OCI-LY7 (cell line): ENCODE data around the gene RAPGEF6. TPM values are rescaled to one million over a fixed set of nuclear protein-coding genes. Genes with fewer than 3 reads are reported as not detected.
"Not testable (repeated sequence)": the region's sequence is repeated elsewhere in the genome, so short reads cannot be mapped to it uniquely, and the experiment has no call there.

Experiments
- BruUV-seq: library from RNA; stranded (reverse); fragments of 400-500 nt; replicated peaks from 2 replicates; lab custom pipeline; 2021; lab: Mats Ljungman, UMichigan
- CTCF ChIA-PET: fragments of 300-600 bp; sonication (Branson Sonifier 250); formaldehyde crosslinking; loops from one replicate; lab custom pipeline; 2022; ENCODE audit warnings: antibody characterized with exemption; ENCODE audit not compliant: unreplicated experiment; lab: Charles Lee
- POLR2A ChIA-PET: fragments of 300-600 bp; sonication (Branson Sonifier 250); formaldehyde crosslinking; loops from one replicate; lab custom pipeline; 2022; ENCODE audit warnings: antibody characterized with exemption; lab: Charles Lee
- DNase-seq: peaks from one replicate; pipeline ENCODE4 v3.0.0-alpha.2; 2015; ENCODE audit warnings: low spot score
- H2AFZ ChIP-seq: fragments of 200-600 bp; sonication (generic), shearing (Covaris generic); 2 replicates; pipeline ENCODE4 v1.6.1; 2014; ENCODE audit warnings: mild to moderate bottlenecking, antibody characterized with exemption, low read length, moderate library complexity
- H3K27ac ChIP-seq: fragments of 200-600 bp; sonication (generic); 2 replicates; pipeline ENCODE4 v1.5.1; 2014; ENCODE audit warnings: mixed run types, low read depth, mild to moderate bottlenecking, moderate library complexity, low read length, inconsistent platforms; ENCODE audit not compliant: poor library complexity, severe bottlenecking
- H3K36me3 ChIP-seq: fragments of 200-600 bp; sonication (generic); 2 replicates; pipeline ENCODE4 v1.6.1; 2014; ENCODE audit warnings: mild to moderate bottlenecking, antibody characterized with exemption, low read length, moderate library complexity, mixed read lengths; ENCODE audit not compliant: insufficient read depth
- H3K4me1 ChIP-seq: fragments of 200-600 bp; sonication (generic); 2 replicates; pipeline ENCODE4 v1.5.1; 2014; ENCODE audit warnings: mild to moderate bottlenecking, low read length; ENCODE audit not compliant: insufficient read depth, poor library complexity, severe bottlenecking
- H3K4me2 ChIP-seq: fragments of 200-600 bp; sonication (generic); 2 replicates; pipeline ENCODE4 v1.6.1; 2014; ENCODE audit warnings: mild to moderate bottlenecking, low read length
- H3K4me3 ChIP-seq: fragments of 200-600 bp; sonication (generic); 2 replicates; pipeline ENCODE4 v1.5.1; 2014; ENCODE audit warnings: mild to moderate bottlenecking, low read depth, low read length; ENCODE audit not compliant: poor library complexity, severe bottlenecking
- H3K79me2 ChIP-seq: fragments of 200-600 bp; sonication (generic); 2 replicates; pipeline ENCODE4 v1.6.1; 2016; ENCODE audit warnings: low read depth, mild to moderate bottlenecking, low read length, moderate library complexity, mixed read lengths; ENCODE audit not compliant: insufficient read depth
- H3K9me2 ChIP-seq: fragments of 200-600 bp; sonication (generic); 2 replicates; pipeline ENCODE4 v1.6.1; 2016; ENCODE audit warnings: mild to moderate bottlenecking, low read length, mixed read lengths; ENCODE audit not compliant: insufficient read depth
- H3K9me3 ChIP-seq: fragments of 200-600 bp; sonication (generic); 2 replicates; pipeline ENCODE4 v1.6.1; 2014; ENCODE audit warnings: mild to moderate bottlenecking, mixed run types, low read length, mixed read lengths
- H4K20me1 ChIP-seq: fragments of 200-600 bp; sonication (generic); 2 replicates; pipeline ENCODE4 v1.6.1; 2014; ENCODE audit warnings: mild to moderate bottlenecking, antibody characterized with exemption, low read length, moderate library complexity, mixed read lengths; ENCODE audit not compliant: insufficient read depth
- EZH2phosphoT487 ChIP-seq: fragments of 200-600 bp; sonication (generic); IDR thresholded peaks from 2 replicates; pipeline ENCODE4 v1.6.1; 2018; ENCODE audit warnings: low read depth, borderline replicate concordance, mild to moderate bottlenecking, mixed run types, antibody characterized with exemption, low read length, moderate library complexity, mixed read lengths
- intact Hi-C: fragments of 100-400 bp; cut with micrococcal nuclease; formaldehyde crosslinking; loops from one replicate; pipeline ENCODE4 v1.10.0; 2022; ENCODE audit not compliant: unreplicated experiment
- total RNA-seq, 2 experiments: library from RNA; depleted of rRNA in 1 of 2; stranded (reverse); fragments of >200 nt in 1 of 2; shearing (Covaris generic) in 1 of 2; gene quantifications; 2 replicates each; pipeline ENCODE4 v1.2.3, GENCODE V29; 2014 to 2022
- TF ChIP-seq, protein P1 (sequence below): fragments of 200-600 bp; sonication (generic); conservative IDR thresholded peaks from 2 replicates; pipeline ENCODE4 v1.5.1; 2014; ENCODE audit warnings: mild to moderate bottlenecking, antibody characterized with exemption, low read length, moderate library complexity, mixed read lengths

The RAPGEF6 gene
- total RNA-seq, 2 experiments from 2014 or later: 39.6 to 50.8 TPM

DNA sequence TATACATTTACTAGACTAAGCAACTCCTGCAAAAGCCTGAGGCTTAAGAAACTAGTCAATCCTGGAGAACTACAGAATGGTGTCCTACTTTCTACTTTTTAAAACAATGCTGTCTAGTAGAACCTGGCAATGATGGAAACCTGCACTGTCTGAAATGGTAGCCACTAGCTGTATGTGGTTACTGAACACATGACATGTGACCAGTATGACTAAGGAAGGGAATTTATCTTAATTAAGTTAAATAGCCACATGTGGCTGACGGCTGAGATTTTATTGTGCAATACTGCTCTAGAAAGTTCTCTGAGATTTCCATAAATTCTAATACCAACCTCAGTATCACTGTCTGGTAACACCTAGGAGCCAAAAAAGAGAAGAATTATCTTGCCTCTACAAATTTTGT, 44.9 kb upstream of the RAPGEF6 start:
- no peaks in the 10 kb centered on the region for H3K9me2 ChIP-seq
- no peak for DNase-seq
- no peaks in the 10 kb centered on the region for H4K20me1 ChIP-seq
- no peak overlapping the region for H2AFZ ChIP-seq
- no peaks in the 10 kb centered on the region for H3K79me2 ChIP-seq
- CTCF ChIA-PET: no interaction called here
- no peak overlapping the region for H3K27ac ChIP-seq
- BruUV-seq: no TSS peak
- peaks cover 41% of the 10 kb centered on the region for H3K36me3 ChIP-seq
- H3K4me1 ChIP-seq: peaks cover 16% of the 10 kb centered on the region
- no peaks in the 10 kb centered on the region for H3K9me3 ChIP-seq
- intact Hi-C loops: loop anchor here (5.0 kb wide), 1 partner anchor 93 kb away; no protein-coding TSS in a partner anchor
- POLR2A ChIA-PET: interaction anchor here (0.9 to 1.5 kb wide), 7 partner anchors 9 to 44 kb away, joined by 3 to 5 read pairs (median 3); no protein-coding TSS in a partner anchor
- H3K4me3 ChIP-seq: no peak overlapping the region
- H3K4me2 ChIP-seq: no peak overlapping the region
- TF ChIP-seq, protein P1, sequence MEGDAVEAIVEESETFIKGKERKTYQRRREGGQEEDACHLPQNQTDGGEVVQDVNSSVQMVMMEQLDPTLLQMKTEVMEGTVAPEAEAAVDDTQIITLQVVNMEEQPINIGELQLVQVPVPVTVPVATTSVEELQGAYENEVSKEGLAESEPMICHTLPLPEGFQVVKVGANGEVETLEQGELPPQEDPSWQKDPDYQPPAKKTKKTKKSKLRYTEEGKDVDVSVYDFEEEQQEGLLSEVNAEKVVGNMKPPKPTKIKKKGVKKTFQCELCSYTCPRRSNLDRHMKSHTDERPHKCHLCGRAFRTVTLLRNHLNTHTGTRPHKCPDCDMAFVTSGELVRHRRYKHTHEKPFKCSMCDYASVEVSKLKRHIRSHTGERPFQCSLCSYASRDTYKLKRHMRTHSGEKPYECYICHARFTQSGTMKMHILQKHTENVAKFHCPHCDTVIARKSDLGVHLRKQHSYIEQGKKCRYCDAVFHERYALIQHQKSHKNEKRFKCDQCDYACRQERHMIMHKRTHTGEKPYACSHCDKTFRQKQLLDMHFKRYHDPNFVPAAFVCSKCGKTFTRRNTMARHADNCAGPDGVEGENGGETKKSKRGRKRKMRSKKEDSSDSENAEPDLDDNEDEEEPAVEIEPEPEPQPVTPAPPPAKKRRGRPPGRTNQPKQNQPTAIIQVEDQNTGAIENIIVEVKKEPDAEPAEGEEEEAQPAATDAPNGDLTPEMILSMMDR: no peak
- no peak for TF ChIP-seq EZH2phosphoT487

DNA sequence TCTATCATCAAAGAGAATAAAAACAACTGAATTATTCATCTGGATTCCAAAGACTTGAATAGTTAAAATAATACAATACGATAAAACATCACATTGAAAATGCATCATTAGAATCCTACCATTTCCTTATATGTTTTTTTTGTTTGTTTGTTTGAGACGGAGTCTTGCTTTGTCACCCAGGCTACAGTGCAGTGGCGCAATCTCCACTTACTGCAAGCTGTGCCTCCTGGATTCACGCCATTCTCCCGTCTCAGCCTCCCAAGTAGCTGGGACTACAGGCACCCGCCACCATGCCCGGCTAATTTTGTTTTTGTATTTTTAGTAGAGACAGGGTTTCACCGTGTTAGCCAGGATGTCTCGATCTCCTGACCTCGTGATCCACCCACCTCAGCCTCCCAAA, 43.2 kb upstream of the RAPGEF6 start:
- H3K9me2 ChIP-seq, H3K79me2 ChIP-seq, DNase-seq, H3K27ac ChIP-seq, POLR2A ChIA-PET, CTCF ChIA-PET, BruUV-seq, H3K9me3 ChIP-seq, H3K4me3 ChIP-seq, H3K4me2 ChIP-seq, H2AFZ ChIP-seq, H4K20me1 ChIP-seq, H3K4me1 ChIP-seq, intact Hi-C loops: not testable (repeated sequence)
- peaks cover 51% of the 10 kb centered on the region for H3K36me3 ChIP-seq

DNA sequence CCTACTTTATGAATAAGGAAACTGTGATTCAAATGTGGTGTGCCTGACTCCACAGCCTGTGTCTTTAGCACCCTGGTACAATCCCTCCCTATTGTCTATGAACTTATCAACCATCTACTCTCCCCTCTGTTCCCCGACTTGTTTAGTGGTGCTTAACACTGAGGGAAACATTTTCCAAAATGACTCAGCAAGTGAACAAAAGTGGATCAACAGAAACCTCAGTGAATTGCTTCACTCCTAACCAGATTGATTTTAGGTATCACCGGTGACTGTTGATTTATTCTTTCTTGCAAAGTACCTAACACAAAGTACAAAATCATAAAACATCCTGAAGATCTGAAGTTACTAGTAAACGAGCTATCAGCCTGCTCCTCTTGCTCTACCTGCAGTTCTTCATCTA, 42.1 kb upstream of the RAPGEF6 start:
- H4K20me1 ChIP-seq: no peaks in the 10 kb centered on the region
- no peak overlapping the region for H3K4me3 ChIP-seq
- no peak overlapping the region for H2AFZ ChIP-seq
- no peaks in the 10 kb centered on the region for H3K9me2 ChIP-seq
- POLR2A ChIA-PET: interaction anchor here (0.6 kb wide), 1 partner anchor 338 kb away, joined by 4 read pairs; no protein-coding TSS in a partner anchor
- TF ChIP-seq EZH2phosphoT487: no peak
- TF ChIP-seq, protein P1: no peak
- no peak overlapping the region for H3K27ac ChIP-seq
- no peak overlapping the region for H3K4me2 ChIP-seq
- no peaks in the 10 kb centered on the region for H3K9me3 ChIP-seq
- peaks cover 49% of the 10 kb centered on the region for H3K36me3 ChIP-seq
- intact Hi-C loops: no loop called here
- no peaks in the 10 kb centered on the region for H3K4me1 ChIP-seq
- no peaks in the 10 kb centered on the region for H3K79me2 ChIP-seq
- no peak for DNase-seq
- CTCF ChIA-PET: no interaction called here
- BruUV-seq: no TSS peak
